Suprapubic skin (tissue), 4 donors: ENCODE measurements around the gene PLCXD3. TPM values are rescaled to one million over a fixed set of nuclear protein-coding genes. Genes with fewer than 3 reads are reported as not detected.

Source experiments
- DNase-seq, 2 donors: peaks; one replicate each; pipeline ENCODE4 v3.0.0-alpha.2; 2019; ENCODE audit warnings: low spot score in 2 of 2
- H3K27ac ChIP-seq: fragments of 200-600 bp; sonication (generic); one replicate; pipeline ENCODE4 v1.5.1; 2019
- H3K27me3 ChIP-seq: fragments of 200-600 bp; sonication (generic); one replicate; pipeline ENCODE4 v1.5.1; 2019
- H3K36me3 ChIP-seq: fragments of 200-600 bp; sonication (generic); one replicate; pipeline ENCODE4 v1.5.1; 2019
- H3K4me1 ChIP-seq: fragments of 200-600 bp; sonication (generic); one replicate; pipeline ENCODE4 v1.5.1; 2019
- H3K4me3 ChIP-seq: fragments of 200-600 bp; sonication (generic); one replicate; pipeline ENCODE4 v1.5.1; 2019; ENCODE audit warnings: mild to moderate bottlenecking
- H3K9me3 ChIP-seq: fragments of 200-600 bp; sonication (generic); one replicate; pipeline ENCODE4 v1.5.1; 2019
- EP300 ChIP-seq: sonication (generic); formaldehyde crosslinking; IDR thresholded peaks from one replicate; pipeline ENCODE4 v1.6.1; 2017; ENCODE audit warnings: antibody characterized with exemption
- POLR2A ChIP-seq, 2 donors: fragments of 450-650 bp; IDR thresholded peaks; one replicate each; pipeline ENCODE4 v1.6.1; 2017; ENCODE audit warnings: antibody characterized with exemption in 2 of 2, mild to moderate bottlenecking in 2 of 2, moderate library complexity in 2 of 2
- POLR2AphosphoS5 ChIP-seq, 3 donors: sonication (generic); formaldehyde crosslinking; IDR thresholded peaks; one replicate each; pipeline ENCODE4 v1.6.1; 2017; ENCODE audit warnings: antibody characterized with exemption in 3 of 3
- WGBS: methylation state at CpG from one replicate; pipeline ENCODE4 v1.1.5; 2018; 5-methylcytosine and 5-hydroxymethylcytosine counted together
- total RNA-seq, 4 donors: library from RNA; depleted of rRNA; stranded (reverse); fragments of >200 nt; gene quantifications; one replicate each; pipeline ENCODE4 v1.1.0, GENCODE V29; 2016
- TF ChIP-seq, protein P1 (sequence below), 2 donors: fragments of 200-600 bp in 1 of 2; fragments of 450-650 bp in 1 of 2; sonication (generic) in 1 of 2; IDR thresholded peaks; one replicate each; pipeline ENCODE4 v1.5.1; 2016 to 2019; ENCODE audit warnings: antibody characterized with exemption in 2 of 2, mild to moderate bottlenecking in 1 of 2, moderate library complexity in 1 of 2

PLCXD3 gene
- total RNA-seq, 4 donors from 2014 or later: 0.15 to 1.6 (median 0.61) TPM

DNA sequence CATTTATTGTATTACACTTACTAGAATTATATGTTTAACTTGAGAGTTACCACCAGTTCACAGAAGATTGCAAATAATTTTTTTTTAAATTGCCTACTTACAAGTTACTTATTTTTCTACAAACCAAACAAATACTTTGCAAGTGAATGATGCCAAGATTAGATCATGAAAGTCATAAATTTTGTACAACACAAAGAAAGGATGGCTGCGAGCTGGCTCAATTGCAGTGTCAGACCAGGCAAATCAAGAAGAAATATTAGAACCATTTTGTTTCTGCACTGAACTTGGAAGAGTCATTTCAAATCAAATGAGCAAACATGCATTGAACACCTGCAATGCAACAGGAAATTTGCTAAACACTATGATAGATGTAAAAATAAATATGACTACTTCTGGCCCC, 97.3 kb downstream of the PLCXD3 start:
- Histone ChIP-seq H3K36me3 (no peaks in the 10 kb centered on the region), H3K27me3 (no peaks in the 10 kb centered on the region), H3K4me1 (no peaks in the 10 kb centered on the region), H3K9me3 (no peaks in the 10 kb centered on the region), H3K4me3 (no peak overlapping the region), H3K27ac (no peak overlapping the region)
- 21% methylated on average over 1 of the region's 1 CpG for WGBS
- DNase-seq: no peak
- no peak for TF ChIP-seq EP300
- TF ChIP-seq, protein P1, sequence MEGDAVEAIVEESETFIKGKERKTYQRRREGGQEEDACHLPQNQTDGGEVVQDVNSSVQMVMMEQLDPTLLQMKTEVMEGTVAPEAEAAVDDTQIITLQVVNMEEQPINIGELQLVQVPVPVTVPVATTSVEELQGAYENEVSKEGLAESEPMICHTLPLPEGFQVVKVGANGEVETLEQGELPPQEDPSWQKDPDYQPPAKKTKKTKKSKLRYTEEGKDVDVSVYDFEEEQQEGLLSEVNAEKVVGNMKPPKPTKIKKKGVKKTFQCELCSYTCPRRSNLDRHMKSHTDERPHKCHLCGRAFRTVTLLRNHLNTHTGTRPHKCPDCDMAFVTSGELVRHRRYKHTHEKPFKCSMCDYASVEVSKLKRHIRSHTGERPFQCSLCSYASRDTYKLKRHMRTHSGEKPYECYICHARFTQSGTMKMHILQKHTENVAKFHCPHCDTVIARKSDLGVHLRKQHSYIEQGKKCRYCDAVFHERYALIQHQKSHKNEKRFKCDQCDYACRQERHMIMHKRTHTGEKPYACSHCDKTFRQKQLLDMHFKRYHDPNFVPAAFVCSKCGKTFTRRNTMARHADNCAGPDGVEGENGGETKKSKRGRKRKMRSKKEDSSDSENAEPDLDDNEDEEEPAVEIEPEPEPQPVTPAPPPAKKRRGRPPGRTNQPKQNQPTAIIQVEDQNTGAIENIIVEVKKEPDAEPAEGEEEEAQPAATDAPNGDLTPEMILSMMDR (IDR thresholded peaks at IDR 0.05): no peak
- no peak for TF ChIP-seq POLR2AphosphoS5 (IDR thresholded peaks at IDR 0.05)
- TF ChIP-seq POLR2A (IDR thresholded peaks at IDR 0.05): no peak

DNA sequence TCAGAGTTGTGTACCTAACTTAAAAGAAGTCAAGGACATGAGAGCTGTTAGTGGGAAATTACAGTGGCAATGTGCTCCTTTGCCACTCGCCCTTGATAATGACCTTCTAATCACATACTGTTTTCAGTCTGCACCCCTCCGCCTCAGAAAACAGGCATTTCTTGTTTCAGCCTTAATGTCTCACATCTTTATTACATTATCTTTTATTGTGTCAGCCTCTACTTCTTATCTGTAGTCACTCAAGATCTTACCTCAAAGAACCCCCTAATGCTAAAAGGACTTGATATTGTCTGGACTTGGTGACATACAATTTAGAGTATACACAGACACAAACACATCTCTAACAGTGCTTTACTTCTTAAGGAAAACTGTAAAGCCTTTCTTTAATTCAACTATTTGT, 97.9 kb downstream of the PLCXD3 start:
- Histone ChIP-seq H3K36me3 (no peaks in the 10 kb centered on the region), H3K4me1 (no peaks in the 10 kb centered on the region), H3K27me3 (no peaks in the 10 kb centered on the region), H3K27ac (no peak overlapping the region), H3K4me3 (no peak overlapping the region), H3K9me3 (no peaks in the 10 kb centered on the region)
- 82% methylated on average over 2 of the region's 2 CpGs for WGBS
- DNase-seq: no peak
- TF ChIP-seq, protein P1 (IDR thresholded peaks at IDR 0.05): no peak
- TF ChIP-seq POLR2A (IDR thresholded peaks at IDR 0.05) (no peak), EP300 (no peak), POLR2AphosphoS5 (IDR thresholded peaks at IDR 0.05) (no peak)

DNA sequence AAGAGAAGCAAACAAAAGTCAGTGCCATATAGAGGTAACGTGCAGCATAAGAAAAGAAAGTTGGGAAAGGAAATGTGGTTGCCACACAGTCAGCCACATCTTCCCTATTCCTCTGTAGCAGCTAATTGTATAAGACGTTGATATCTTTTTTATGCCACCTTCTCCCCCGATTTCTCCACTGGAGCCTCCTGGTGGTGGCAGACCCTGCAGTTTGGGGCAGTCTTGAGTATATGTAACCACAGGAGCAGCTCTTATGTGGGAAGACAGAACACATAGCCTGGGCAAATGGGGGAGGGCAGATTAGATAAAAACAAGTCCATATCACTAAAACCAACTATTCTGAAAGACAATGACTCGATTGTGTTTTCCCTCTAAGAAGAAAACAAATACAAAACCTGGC, 99.7 kb downstream of the PLCXD3 start:
- DNase-seq: no peak
- Histone ChIP-seq H3K27ac (no peak overlapping the region), H3K4me3 (no peak overlapping the region), H3K4me1 (no peaks in the 10 kb centered on the region), H3K36me3 (no peaks in the 10 kb centered on the region), H3K27me3 (no peaks in the 10 kb centered on the region), H3K9me3 (no peaks in the 10 kb centered on the region)
- no peak for TF ChIP-seq EP300
- TF ChIP-seq POLR2A (IDR thresholded peaks at IDR 0.05): no peak
- TF ChIP-seq, protein P1 (IDR thresholded peaks at IDR 0.05): no peak
- no peak for TF ChIP-seq POLR2AphosphoS5 (IDR thresholded peaks at IDR 0.05)
- 83% methylated on average over 4 of the region's 4 CpGs for WGBS

DNA sequence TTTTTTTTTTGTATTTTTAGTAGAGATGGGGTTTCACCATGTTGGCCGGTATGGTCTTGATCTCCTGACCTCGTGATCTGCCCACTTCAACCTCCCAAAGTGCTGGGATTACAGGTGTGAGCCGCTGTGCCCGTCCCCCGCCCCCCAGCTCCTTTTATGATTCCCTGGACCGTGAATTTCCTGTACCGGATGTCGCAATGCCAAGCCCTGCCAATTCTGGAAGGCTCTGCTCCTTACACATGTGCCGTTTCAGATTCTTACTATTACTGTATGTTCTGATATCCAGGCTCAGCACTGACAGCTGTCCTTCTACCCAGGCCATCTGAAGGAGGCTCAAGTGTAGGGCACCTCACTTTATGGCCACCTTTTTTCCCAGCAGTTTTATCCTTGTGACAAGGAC, 100.1 kb downstream of the PLCXD3 start:
- Histone ChIP-seq H3K9me3 (no peaks in the 10 kb centered on the region), H3K4me1 (no peaks in the 10 kb centered on the region), H3K4me3 (no peak overlapping the region), H3K36me3 (no peaks in the 10 kb centered on the region), H3K27me3 (no peaks in the 10 kb centered on the region), H3K27ac (no peak overlapping the region)
- TF ChIP-seq, protein P1 (IDR thresholded peaks at IDR 0.05): no peak
- TF ChIP-seq POLR2AphosphoS5 (IDR thresholded peaks at IDR 0.05): no peak
- TF ChIP-seq EP300: no peak
- TF ChIP-seq POLR2A (IDR thresholded peaks at IDR 0.05): no peak
- WGBS: 92% methylated on average over 9 of the region's 9 CpGs
- DNase-seq: no peak

DNA sequence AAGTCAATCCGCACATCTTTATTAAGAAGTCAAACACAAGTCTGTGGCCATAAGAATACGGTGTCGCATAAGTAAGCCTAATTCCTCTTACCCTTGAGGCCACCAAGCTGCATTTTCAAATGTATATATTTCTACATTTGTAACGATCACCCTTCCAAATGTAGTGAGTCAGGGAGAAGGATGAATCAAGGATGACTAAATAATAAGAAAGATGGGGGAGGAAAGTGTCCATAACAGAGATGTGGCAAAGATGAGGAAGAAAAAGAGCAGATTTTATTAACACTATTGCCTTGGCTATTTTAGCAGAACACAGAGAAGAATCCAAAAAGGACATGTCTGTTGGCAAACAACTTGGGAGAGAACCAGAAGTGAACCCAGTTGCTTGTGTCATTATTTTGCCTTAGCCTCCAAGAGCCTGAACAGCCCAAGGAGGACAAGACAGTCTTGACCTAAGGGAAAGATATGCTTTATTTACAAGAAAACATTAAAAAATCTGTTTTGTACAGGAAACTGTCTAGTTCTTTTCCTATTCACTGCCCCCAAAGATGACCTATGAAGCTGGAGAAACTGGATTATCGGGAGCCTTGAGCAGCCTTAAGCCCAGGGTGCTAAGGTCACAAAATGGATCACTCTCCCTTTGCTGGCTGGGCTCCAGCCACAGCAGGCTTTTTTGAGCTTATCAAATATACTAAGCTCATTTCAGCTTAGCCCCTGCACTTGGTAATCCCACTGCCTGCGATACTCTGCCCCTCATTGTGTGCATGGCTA, 101.5 kb downstream of the PLCXD3 start:
- Histone ChIP-seq H3K36me3 (no peaks in the 10 kb centered on the region), H3K4me1 (no peaks in the 10 kb centered on the region), H3K27ac (no peak overlapping the region), H3K27me3 (no peaks in the 10 kb centered on the region), H3K4me3 (no peak overlapping the region), H3K9me3 (no peaks in the 10 kb centered on the region)
- no peak for TF ChIP-seq EP300
- TF ChIP-seq POLR2AphosphoS5 (IDR thresholded peaks at IDR 0.05): no peak
- no peak for TF ChIP-seq POLR2A (IDR thresholded peaks at IDR 0.05)
- TF ChIP-seq, protein P1 (IDR thresholded peaks at IDR 0.05): no peak
- 85% methylated on average over 6 of the region's 6 CpGs for WGBS
- no peak for DNase-seq
